Neural cell (in vitro differentiated cells): ENCODE data around the gene TOLLIP.

Experiments used
- EP300 ChIP-seq: fragments of 450-650 bp; conservative IDR thresholded peaks from 2 replicates; pipeline ENCODE4 v1.6.1; 2014; ENCODE audit warnings: antibody characterized with exemption, mild to moderate bottlenecking, moderate library complexity; ENCODE audit not compliant: poor library complexity, severe bottlenecking
- EZH2 ChIP-seq: fragments of 200-600, 300-800 bp; shearing (Covaris generic), sonication (generic); IDR thresholded peaks from 2 replicates; pipeline ENCODE4 v1.6.1; 2014; ENCODE audit warnings: antibody characterized with exemption, low read length, borderline replicate concordance, mild to moderate bottlenecking; ENCODE audit not compliant: insufficient read depth, poor library complexity, severe bottlenecking
- TAF1 ChIP-seq: IDR thresholded peaks from 2 replicates; pipeline ENCODE4 v1.6.1; 2012; ENCODE audit warnings: low read depth
- TF ChIP-seq, protein P1 (sequence below): fragments of 450-650 bp; IDR thresholded peaks from 2 replicates; pipeline ENCODE4 v1.5.1; 2014; ENCODE audit warnings: antibody characterized with exemption, mild to moderate bottlenecking, moderate library complexity; ENCODE audit not compliant: poor library complexity, severe bottlenecking
- TF ChIP-seq, protein P2 (sequence below): IDR thresholded peaks from 2 replicates; pipeline ENCODE4 v1.6.1; 2012; ENCODE audit warnings: borderline replicate concordance

DNA sequence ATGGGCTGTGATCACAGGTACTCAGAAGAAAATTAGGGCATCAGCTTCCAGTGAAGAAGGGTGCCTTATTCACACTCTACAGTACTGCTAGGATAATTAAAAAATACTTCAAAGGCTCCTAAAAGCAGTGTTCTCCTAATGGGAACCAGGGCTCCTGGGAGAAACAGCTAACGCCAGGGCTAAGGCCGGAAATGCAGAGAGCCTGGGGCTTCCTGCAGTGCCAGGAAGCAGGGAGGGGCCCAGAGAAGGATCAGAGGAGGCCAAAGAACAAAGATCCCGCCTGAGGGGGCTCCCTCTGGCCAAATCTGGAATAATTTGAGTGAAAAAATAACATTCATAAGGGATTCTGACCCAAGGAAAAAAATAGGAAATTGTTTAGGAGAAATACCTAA, 27.5 kb downstream of the TOLLIP start:
- TF ChIP-seq, protein P1, sequence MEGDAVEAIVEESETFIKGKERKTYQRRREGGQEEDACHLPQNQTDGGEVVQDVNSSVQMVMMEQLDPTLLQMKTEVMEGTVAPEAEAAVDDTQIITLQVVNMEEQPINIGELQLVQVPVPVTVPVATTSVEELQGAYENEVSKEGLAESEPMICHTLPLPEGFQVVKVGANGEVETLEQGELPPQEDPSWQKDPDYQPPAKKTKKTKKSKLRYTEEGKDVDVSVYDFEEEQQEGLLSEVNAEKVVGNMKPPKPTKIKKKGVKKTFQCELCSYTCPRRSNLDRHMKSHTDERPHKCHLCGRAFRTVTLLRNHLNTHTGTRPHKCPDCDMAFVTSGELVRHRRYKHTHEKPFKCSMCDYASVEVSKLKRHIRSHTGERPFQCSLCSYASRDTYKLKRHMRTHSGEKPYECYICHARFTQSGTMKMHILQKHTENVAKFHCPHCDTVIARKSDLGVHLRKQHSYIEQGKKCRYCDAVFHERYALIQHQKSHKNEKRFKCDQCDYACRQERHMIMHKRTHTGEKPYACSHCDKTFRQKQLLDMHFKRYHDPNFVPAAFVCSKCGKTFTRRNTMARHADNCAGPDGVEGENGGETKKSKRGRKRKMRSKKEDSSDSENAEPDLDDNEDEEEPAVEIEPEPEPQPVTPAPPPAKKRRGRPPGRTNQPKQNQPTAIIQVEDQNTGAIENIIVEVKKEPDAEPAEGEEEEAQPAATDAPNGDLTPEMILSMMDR, result no peak
- TF ChIP-seq TAF1 (no peak), EP300 (no peak), EZH2 (no peak)
- TF ChIP-seq, protein P2, sequence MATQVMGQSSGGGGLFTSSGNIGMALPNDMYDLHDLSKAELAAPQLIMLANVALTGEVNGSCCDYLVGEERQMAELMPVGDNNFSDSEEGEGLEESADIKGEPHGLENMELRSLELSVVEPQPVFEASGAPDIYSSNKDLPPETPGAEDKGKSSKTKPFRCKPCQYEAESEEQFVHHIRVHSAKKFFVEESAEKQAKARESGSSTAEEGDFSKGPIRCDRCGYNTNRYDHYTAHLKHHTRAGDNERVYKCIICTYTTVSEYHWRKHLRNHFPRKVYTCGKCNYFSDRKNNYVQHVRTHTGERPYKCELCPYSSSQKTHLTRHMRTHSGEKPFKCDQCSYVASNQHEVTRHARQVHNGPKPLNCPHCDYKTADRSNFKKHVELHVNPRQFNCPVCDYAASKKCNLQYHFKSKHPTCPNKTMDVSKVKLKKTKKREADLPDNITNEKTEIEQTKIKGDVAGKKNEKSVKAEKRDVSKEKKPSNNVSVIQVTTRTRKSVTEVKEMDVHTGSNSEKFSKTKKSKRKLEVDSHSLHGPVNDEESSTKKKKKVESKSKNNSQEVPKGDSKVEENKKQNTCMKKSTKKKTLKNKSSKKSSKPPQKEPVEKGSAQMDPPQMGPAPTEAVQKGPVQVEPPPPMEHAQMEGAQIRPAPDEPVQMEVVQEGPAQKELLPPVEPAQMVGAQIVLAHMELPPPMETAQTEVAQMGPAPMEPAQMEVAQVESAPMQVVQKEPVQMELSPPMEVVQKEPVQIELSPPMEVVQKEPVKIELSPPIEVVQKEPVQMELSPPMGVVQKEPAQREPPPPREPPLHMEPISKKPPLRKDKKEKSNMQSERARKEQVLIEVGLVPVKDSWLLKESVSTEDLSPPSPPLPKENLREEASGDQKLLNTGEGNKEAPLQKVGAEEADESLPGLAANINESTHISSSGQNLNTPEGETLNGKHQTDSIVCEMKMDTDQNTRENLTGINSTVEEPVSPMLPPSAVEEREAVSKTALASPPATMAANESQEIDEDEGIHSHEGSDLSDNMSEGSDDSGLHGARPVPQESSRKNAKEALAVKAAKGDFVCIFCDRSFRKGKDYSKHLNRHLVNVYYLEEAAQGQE, result no peak
